Loucy (cell line): ENCODE measurements around the gene MORC4.

Experiments
- EZH2phosphoT487 ChIP-seq: fragments of 200-600 bp; IDR thresholded peaks from 2 replicates; pipeline ENCODE4 v1.6.1; 2018; ENCODE audit warnings: antibody characterized with exemption, mild to moderate bottlenecking, moderate library complexity, borderline replicate concordance
- TF ChIP-seq, protein P1 (sequence below): fragments of 200-600 bp; sonication (generic); conservative IDR thresholded peaks from 2 replicates; pipeline ENCODE4 v1.5.1; 2014; ENCODE audit warnings: mild to moderate bottlenecking, antibody characterized with exemption, low read length

DNA sequence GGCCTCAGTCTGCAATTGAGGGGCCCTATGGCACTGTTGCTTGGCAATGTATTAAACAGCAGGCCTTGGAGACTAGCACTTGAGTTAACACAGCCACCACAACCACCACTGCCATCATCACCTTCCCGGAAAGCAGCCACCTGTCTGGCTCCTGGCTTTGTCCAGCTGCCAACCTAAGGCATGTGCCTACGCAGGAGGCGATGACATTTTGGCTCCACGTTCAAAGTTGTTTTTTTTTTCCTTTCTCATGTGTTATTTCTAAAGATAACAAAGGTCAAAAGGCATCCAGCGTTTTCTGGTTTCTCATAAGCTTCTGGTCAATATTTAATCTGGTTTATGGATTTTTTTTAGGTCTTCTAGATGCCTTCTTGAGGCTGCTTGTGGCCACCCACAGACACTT is 72.3 kb downstream of the MORC4 start:
- TF ChIP-seq, protein P1, sequence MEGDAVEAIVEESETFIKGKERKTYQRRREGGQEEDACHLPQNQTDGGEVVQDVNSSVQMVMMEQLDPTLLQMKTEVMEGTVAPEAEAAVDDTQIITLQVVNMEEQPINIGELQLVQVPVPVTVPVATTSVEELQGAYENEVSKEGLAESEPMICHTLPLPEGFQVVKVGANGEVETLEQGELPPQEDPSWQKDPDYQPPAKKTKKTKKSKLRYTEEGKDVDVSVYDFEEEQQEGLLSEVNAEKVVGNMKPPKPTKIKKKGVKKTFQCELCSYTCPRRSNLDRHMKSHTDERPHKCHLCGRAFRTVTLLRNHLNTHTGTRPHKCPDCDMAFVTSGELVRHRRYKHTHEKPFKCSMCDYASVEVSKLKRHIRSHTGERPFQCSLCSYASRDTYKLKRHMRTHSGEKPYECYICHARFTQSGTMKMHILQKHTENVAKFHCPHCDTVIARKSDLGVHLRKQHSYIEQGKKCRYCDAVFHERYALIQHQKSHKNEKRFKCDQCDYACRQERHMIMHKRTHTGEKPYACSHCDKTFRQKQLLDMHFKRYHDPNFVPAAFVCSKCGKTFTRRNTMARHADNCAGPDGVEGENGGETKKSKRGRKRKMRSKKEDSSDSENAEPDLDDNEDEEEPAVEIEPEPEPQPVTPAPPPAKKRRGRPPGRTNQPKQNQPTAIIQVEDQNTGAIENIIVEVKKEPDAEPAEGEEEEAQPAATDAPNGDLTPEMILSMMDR = no peak
- no peak for TF ChIP-seq EZH2phosphoT487
